Liver (tissue), 9 donors: Measurements from ENCODE around the gene PIMREG. TPM values are rescaled to one million over a fixed set of nuclear protein-coding genes. Genes with fewer than 3 reads are reported as not detected.

ENCODE experiments used
- DNase-seq: peaks from one replicate; pipeline ENCODE4 v3.0.0-alpha.2; 2017; ENCODE audit warnings: low spot score
- H3K27ac ChIP-seq, 2 donors: one replicate each; pipeline ENCODE4 v1.7.0; 2013; ENCODE audit warnings: inconsistent platforms in 2 of 2, low read length in 2 of 2, control low read depth in 1 of 2, low read depth in 1 of 2, mild to moderate bottlenecking in 1 of 2
- H3K27me3 ChIP-seq, 4 donors: one replicate each; pipeline versions ENCODE4 v1.6.1 to v1.7.0; 2013; ENCODE audit warnings: low read length in 3 of 4, inconsistent platforms in 1 of 4, mild to moderate bottlenecking in 1 of 4, moderate library complexity in 1 of 4; ENCODE audit not compliant: control insufficient read depth in 4 of 4, insufficient read depth in 4 of 4
- H3K36me3 ChIP-seq, 4 donors: one replicate each; pipeline versions ENCODE4 v1.6.1 to v1.7.0; 2013; ENCODE audit warnings: low read length in 3 of 4, mild to moderate bottlenecking in 3 of 4, low read depth in 1 of 4, moderate library complexity in 1 of 4; ENCODE audit not compliant: control insufficient read depth in 4 of 4, insufficient read depth in 3 of 4
- H3K4me1 ChIP-seq, 4 donors: one replicate each; pipeline versions ENCODE4 v1.6.1 to v1.7.0; 2013; ENCODE audit warnings: low read length in 3 of 4, mild to moderate bottlenecking in 3 of 4, moderate library complexity in 1 of 4; ENCODE audit not compliant: control insufficient read depth in 4 of 4, insufficient read depth in 4 of 4
- H3K4me3 ChIP-seq, 3 donors: one replicate each; pipeline versions ENCODE4 v1.6.1 to v1.7.0; 2013; ENCODE audit warnings: low read length in 3 of 3, control low read depth in 1 of 3, low read depth in 1 of 3, mild to moderate bottlenecking in 1 of 3
- H3K9ac ChIP-seq, 2 donors: one replicate each; pipeline ENCODE4 v1.7.0; 2013; ENCODE audit warnings: low read length in 2 of 2, mild to moderate bottlenecking in 2 of 2, moderate library complexity in 2 of 2, control low read depth in 1 of 2, low read depth in 1 of 2
- H3K9me3 ChIP-seq, 4 donors: one replicate each; pipeline versions ENCODE4 v1.6.1 to v1.7.0; 2013; ENCODE audit warnings: low read length in 3 of 4; ENCODE audit not compliant: control insufficient read depth in 4 of 4
- EGR1 ChIP-seq, 2 donors: IDR thresholded peaks; 2 replicates each; pipeline ENCODE4 v1.6.1; 2016 to 2018; ENCODE audit warnings: antibody characterized with exemption in 2 of 2, low read depth in 2 of 2
- FOXA2 ChIP-seq: IDR thresholded peaks from 2 replicates; pipeline ENCODE4 v1.6.1; 2016; ENCODE audit warnings: antibody characterized with exemption
- GABPA ChIP-seq, 2 donors: IDR thresholded peaks in 1 of 2; conservative IDR thresholded peaks in 1 of 2; 2 replicates each; pipeline ENCODE4 v1.6.1; 2016; ENCODE audit warnings: antibody characterized with exemption in 2 of 2, mild to moderate bottlenecking in 1 of 2, moderate library complexity in 1 of 2
- HNF4A ChIP-seq, 2 donors: conservative IDR thresholded peaks; 2 replicates each; pipeline ENCODE4 v1.6.1; 2016; ENCODE audit warnings: antibody characterized with exemption in 2 of 2, mild to moderate bottlenecking in 2 of 2
- MAX ChIP-seq: IDR thresholded peaks from 2 replicates; pipeline ENCODE4 v1.6.1; 2016; ENCODE audit warnings: antibody characterized with exemption
- RAD21 ChIP-seq, 2 donors: IDR thresholded peaks; 2 replicates each; pipeline ENCODE4 v1.6.1; 2016; ENCODE audit warnings: antibody characterized with exemption in 2 of 2, mild to moderate bottlenecking in 2 of 2
- SP1 ChIP-seq: IDR thresholded peaks from 2 replicates; pipeline ENCODE4 v1.6.1; 2018; ENCODE audit warnings: antibody characterized with exemption, mild to moderate bottlenecking
- WGBS: extraction: QIAGEN DNeasy Blood & Tissue Kit; methylation state at CpG from one replicate; pipeline ENCODE4 v1.1.7; 2013; 5-methylcytosine and 5-hydroxymethylcytosine counted together
- polyA plus RNA-seq, 2 donors: library from polyadenylated mRNA; stranded (reverse) in 1 of 2; unstranded in 1 of 2; fragments of 200-250 nt in 1 of 2; fragments of >200 nt in 1 of 2; fragmentation: Nextera tagmentation in 1 of 2; extraction: Ambion mirVana in 1 of 2; gene quantifications; one replicate each; pipeline versions ENCODE4 v1.2.1 to v1.2.3, GENCODE V29; 2013 to 2015
- total RNA-seq, 2 donors: library from RNA; depleted of rRNA; stranded (reverse); fragments of >200 nt; gene quantifications; one replicate each; pipeline ENCODE4 v1.2.3, GENCODE V29; 2014
- TF ChIP-seq, protein P1 (sequence below): IDR thresholded peaks from 2 replicates; pipeline ENCODE4 v1.6.1; 2016; ENCODE audit warnings: antibody characterized with exemption
- TF ChIP-seq, protein P2 (sequence below): fragments of 150-350 bp; IDR thresholded peaks from 2 replicates; pipeline ENCODE4 v1.5.1; 2017; ENCODE audit warnings: improper control_type of control experiment, low read depth, low read length; ENCODE audit not compliant: missing input control
- donor health status: healthy.
- donor health status: healthy.
- donor health status: healthy.
- donor health status: healthy.
- donor health status: healthy.

PIMREG gene
- total and polyA plus RNA-seq, 4 donors = 0.10 to 5.2 (median 0.75) TPM; not detected in 1

DNA sequence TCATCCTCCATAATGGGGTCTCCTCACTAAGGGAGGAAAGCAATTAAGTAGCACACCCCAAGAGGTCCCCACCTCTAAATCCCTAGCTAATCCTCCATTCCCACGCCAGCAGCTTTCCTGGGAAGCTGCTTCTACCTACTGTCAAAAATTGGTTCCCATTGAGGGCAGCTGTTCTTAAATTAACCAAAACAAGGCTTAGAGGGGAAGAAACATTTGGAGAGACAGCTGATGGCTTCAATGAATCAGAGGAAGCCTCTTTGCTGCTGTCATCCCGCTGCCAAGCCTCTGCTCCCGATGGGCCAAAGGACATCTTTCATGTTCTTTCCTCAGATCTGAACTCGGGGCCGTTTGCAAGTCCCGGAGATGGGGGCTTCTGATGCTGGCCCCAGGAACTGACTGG, 36.0 kb upstream of the PIMREG start:
- H3K36me3 ChIP-seq = no peaks in the 10 kb centered on the region
- WGBS = 73% methylated on average over 6 of the region's 6 CpGs
- peaks cover 0 to 6% (median 0%) of the 10 kb centered on the region in 4 donors for H3K27me3 ChIP-seq
- H3K9ac ChIP-seq = no peak overlapping the region
- H3K27ac ChIP-seq = no peak overlapping the region
- H3K9me3 ChIP-seq = no peaks in the 10 kb centered on the region
- TF ChIP-seq GABPA (IDR thresholded peaks at IDR 0.05 in 1 of 2, conservative IDR thresholded peaks at IDR 0.05 in 1 of 2) (no peak), SP1 (no peak), HNF4A (conservative IDR thresholded peaks at IDR 0.05) (no peak)
- TF ChIP-seq, protein P1, sequence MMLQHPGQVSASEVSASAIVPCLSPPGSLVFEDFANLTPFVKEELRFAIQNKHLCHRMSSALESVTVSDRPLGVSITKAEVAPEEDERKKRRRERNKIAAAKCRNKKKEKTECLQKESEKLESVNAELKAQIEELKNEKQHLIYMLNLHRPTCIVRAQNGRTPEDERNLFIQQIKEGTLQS = no peak
- TF ChIP-seq, protein P2, sequence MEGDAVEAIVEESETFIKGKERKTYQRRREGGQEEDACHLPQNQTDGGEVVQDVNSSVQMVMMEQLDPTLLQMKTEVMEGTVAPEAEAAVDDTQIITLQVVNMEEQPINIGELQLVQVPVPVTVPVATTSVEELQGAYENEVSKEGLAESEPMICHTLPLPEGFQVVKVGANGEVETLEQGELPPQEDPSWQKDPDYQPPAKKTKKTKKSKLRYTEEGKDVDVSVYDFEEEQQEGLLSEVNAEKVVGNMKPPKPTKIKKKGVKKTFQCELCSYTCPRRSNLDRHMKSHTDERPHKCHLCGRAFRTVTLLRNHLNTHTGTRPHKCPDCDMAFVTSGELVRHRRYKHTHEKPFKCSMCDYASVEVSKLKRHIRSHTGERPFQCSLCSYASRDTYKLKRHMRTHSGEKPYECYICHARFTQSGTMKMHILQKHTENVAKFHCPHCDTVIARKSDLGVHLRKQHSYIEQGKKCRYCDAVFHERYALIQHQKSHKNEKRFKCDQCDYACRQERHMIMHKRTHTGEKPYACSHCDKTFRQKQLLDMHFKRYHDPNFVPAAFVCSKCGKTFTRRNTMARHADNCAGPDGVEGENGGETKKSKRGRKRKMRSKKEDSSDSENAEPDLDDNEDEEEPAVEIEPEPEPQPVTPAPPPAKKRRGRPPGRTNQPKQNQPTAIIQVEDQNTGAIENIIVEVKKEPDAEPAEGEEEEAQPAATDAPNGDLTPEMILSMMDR = no peak
- H3K4me1 ChIP-seq = no peaks in the 10 kb centered on the region
- no peak for DNase-seq
- H3K4me3 ChIP-seq = no peak overlapping the region

GRCh38 chr17:6408735-6409134, 35.5 kb upstream of the PIMREG start:
- Histone ChIP-seq H3K36me3 (no peaks in the 10 kb centered on the region), H3K27ac (no peak overlapping the region), H3K9me3 (no peaks in the 10 kb centered on the region), H3K4me1 (no peaks in the 10 kb centered on the region), H3K9ac (no peak overlapping the region), H3K27me3 (peaks cover 0 to 6% (median 0%) of the 10 kb centered on the region in 4 donors), H3K4me3 (no peak overlapping the region)
- DNase-seq = no peak
- TF ChIP-seq EGR1 (IDR thresholded peaks at IDR 0.05; ENCODE audit: low read depth in 2 of 2) (no peak), FOXA2 (no peak), GABPA (IDR thresholded peaks at IDR 0.05 in 1 of 2, conservative IDR thresholded peaks at IDR 0.05 in 1 of 2) (no peak)
- WGBS = 65% methylated on average over 10 of the region's 10 CpGs

- Histone ChIP-seq H3K4me1 (no peaks in the 10 kb centered on the region), H3K36me3 (no peaks in the 10 kb centered on the region), H3K27me3 (no peaks in the 10 kb centered on the region), H3K27ac (no peak overlapping the region), H3K9ac (no peak overlapping the region), H3K4me3 (no peak overlapping the region), H3K9me3 (no peaks in the 10 kb centered on the region)
- 96% methylated on average over 1 of the region's 1 CpG for WGBS
- no peak for DNase-seq
- TF ChIP-seq RAD21 (IDR thresholded peaks at IDR 0.05) (peak; percentile 75 to 82), MAX (no peak)
- TF ChIP-seq, protein P2 = peak; percentile 33
These were observed 31.2 kb upstream of the PIMREG start for GRCh38 chr17:6413065-6413464.
